Middle frontal gyrus (tissue), 1 donor: ENCODE results near the gene PRR29.
"Not testable (repeated sequence)": the region's sequence is repeated elsewhere in the genome, so short reads cannot be mapped to it uniquely, and the experiment has no call there.

ENCODE experiments used
- DNase-seq: peaks from one replicate; pipeline ENCODE4 v3.0.0-alpha.2; 2015; ENCODE audit warnings: low spot score; ENCODE audit errors: extremely low spot score

Gene PRR29

GRCh38 chr17:63996430-63997182 lies 1.5 kb upstream of the PRR29 start:
- no peak for DNase-seq

DNA sequence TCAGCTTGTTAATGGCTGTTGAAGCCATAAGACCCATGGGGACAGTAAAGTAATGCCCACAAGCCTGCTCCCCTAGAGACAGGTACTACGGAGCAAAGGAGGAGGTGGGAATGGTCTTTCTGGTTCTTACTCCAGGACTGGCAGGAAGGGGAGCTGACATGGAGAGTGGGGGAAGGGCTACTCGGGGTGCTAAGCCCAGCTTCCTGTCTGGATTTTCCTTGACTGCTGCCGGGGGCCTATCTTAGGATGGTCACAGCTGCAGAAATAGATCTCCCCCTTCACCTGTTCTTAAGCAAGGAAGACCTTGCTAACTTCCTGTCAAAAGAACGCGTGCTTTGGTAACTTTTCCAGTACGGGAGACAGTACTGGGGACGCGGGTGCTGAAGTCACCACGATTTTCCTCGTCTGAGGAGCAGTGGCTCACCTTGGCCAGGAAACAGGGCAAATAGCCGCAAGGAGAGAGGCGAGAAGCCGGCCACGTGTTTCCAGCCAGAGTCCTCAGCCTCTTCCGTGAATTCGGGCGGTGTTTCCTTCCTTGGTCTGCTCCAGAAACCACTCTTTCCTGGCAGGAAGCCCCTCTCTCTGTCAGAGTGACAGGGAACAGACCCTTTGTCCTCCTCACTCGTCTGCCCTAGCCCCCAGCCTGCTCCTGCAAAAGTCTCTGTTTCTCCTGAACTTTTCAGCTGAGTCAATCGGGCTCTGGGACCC lies 656 bp upstream of the PRR29 start:
- DNase-seq: no peak

- DNase-seq: no peak
Observed at GRCh38 chr17:63998721-63999679, 849 bp downstream of the PRR29 start.

DNA sequence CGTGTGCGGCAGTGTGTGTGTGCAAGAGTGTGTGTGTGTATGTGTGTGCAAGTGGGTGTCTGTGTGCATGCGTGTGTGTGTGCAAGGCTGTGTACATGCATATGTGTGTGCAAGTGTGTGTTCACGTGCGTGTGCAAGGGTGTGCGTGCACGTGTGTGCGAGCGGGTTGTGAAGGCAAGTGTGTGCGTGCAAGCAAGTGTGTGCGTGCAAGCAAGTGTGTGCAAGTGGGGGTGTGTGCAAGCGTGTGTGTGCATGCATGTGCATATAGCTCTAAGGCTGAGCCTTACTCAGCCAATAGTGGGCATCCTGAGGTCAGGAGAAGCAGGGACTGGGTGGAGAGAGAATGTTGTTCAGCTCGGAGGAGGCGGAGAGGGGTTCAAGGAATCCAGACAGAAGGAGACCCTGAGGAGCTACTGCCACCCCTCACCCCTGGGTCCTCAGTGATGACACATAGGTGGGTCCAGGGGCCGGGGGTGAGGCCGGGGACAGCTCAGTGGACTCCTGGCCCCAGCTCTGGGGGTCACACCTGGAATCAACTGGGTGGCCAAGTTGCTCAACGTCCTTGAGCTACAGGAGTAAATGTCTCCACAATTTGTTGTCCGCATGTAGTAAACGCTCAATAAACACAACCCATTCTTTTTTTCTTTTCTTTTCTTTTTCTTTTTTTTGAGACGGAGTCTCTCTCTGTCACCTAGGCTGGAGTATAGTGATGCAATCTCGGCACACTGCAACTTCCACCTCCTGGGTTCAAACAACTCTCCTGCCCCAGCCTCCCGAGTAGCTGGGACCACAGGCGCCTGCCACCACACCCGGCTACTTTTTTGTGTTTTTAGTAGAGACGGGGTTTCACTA lies 1.8 kb downstream of the PRR29 start:
- no peak for DNase-seq

GRCh38 chr17:64001091-64001579 lies 3.0 kb downstream of the PRR29 start:
- DNase-seq: no peak

GRCh38 chr17:64001763-64002529 lies 3.8 kb downstream of the PRR29 start:
- no peak for DNase-seq

GRCh38 chr17:64002658-64003525 lies 4.7 kb downstream of the PRR29 start:
- no peak for DNase-seq

GRCh38 chr17:64003526-64004121 lies 5.5 kb downstream of the PRR29 start:
- DNase-seq: no peak

DNA sequence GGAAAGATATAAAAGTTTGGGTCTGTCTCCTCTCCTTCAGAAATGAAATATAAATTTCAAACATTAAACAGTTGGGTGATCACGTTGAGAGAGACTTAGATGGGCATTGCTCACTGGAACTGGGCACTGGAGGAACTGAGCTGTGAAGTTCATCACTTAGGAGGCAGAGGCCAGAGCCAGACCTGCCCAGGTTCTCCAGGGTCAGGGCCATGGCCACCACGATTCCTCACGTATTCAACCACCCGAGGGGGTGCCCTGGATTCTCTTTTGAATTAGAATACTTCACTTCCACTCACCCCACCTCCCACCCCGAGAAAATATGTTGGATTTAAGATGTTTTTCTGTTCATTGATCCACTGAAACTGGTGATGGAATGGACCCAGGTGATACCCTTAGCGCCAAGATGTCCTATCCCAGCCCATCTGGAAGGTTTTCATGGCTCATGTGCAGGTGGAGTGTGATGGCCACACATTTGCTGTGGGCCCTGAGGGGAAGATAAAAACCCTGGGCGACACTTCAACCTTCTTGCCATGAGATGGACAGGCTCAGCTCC lies 6.1 kb downstream of the PRR29 start:
- DNase-seq: no peak

GRCh38 chr17:64004903-64005733 lies 7.0 kb downstream of the PRR29 start:
- no peak for DNase-seq

GRCh38 chr17:64005734-64006167 lies 7.6 kb downstream of the PRR29 start:
- DNase-seq: no peak

GRCh38 chr17:64006361-64007088 lies 8.4 kb downstream of the PRR29 start:
- DNase-seq: no peak

DNA sequence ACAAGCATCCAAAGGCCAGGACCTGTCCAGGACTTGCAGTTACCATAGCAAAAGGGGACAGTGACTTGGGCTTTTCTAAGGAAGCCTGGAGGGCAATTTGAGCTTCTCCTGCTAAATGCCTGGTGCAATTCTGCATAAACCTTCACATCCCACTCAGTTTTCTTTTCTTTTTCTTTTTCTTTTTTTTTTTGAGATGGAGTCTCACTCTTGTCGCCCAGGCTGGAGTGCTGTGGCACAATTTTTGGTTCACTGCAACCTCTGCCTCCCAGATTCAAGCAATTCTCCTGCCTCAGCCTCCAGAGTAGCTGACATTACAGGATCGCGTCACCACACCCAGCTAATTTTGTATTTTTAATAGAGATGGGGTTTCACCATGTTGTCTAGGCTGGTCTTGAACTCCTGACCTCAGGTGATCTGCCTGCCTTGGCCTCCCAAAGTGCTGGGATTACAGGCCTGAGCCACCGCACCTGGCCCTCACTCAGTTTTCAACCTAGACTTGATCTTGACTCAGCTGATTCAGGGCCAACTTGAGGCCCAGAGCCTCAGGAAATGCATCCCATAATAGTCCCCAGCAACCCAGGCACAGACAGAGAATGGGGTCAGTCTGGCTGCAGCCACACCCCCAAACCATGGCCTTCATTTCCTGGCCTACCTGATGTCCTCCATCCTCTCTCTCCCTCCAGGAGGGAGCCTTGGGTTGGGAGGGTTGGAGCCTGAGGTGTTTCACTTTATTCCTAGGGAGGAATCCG lies 9.1 kb downstream of the PRR29 start:
- DNase-seq: not testable (repeated sequence)

DNA sequence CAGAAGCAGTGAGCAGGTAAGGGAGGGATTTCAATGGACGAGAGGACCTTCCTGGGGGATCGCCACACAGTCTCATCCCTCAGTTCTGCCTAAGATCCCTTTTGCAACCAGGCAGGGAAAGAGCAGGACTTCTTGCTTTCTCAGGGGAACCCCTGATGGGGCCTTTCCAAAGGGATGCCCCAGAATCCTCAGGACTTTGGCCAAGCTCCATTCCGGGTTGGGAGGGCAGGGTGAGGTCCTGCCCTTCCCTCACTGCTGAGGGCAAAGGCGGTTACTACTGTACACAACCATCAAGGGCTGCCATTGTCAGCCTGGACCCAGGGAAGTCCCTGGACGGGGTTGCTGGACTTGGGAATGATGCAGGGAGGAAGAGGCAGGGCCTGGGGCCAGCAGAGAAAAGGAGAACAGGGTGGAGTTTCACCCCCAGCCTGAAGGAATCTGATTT lies 9.7 kb downstream of the PRR29 start:
- no peak for DNase-seq

GRCh38 chr17:64008346-64008745 lies 10.2 kb downstream of the PRR29 start:
- no peak for DNase-seq

DNA sequence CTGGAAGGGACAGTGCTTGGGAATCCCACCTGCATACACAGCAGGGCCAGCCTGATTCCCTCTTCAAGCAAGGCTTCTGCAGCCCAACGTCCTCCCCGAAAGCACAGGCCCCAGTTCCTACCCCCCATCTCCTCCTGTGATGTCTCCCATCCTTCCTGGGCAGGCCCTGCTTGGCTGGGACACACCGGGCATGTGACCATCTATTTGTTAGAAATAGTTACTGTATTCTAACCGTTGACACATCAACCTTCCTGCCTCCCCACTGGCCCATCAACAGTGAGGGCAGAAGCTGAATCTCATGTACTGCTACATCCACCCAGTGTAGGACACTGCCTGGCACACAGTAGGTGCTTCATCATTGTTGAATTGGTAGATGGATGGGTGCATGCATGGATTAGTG lies 10.7 kb downstream of the PRR29 start:
- no peak for DNase-seq
